ENCODE data around the gene DIPK1B.

DNA sequence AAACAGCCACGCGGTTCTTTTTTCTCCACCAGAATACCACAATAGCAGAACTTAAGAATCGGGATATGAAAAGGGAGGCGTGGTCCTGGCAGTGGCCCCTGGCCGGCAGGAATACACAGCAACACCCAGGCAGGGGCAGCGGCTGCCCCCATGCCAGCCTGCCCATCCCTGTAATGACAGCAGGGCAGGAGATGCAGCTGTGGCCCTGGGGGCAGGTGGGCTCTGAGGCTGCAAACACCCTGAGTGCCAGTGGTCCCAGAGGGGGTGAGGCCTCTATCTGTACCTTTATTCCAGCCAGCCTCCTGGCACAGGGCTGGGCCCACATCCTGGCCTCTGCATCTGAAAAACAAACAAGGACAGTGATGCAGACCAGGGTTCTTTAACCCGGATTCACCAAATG, 12.4 kb downstream of the DIPK1B start:
- TF ChIP-seq RFX5 (IDR thresholded peaks at IDR 0.05; ENCODE audit: low read depth, low read length) (no peak), EZH2 (IDR thresholded peaks at IDR 0.05; ENCODE audit: borderline replicate concordance, control insufficient read depth, low read depth, low read length) (no peak), PRDM15 (CRISPR knock-in tag; IDR thresholded peaks at IDR 0.05) (no peak), RAD21 (IDR thresholded peaks at IDR 0.05; ENCODE audit: insufficient read depth, low read depth, low read length) (no peak)

Measured in GM12878 (cell line).